Measurements from ENCODE around the gene FHAD1.

Gene FHAD1

DNA sequence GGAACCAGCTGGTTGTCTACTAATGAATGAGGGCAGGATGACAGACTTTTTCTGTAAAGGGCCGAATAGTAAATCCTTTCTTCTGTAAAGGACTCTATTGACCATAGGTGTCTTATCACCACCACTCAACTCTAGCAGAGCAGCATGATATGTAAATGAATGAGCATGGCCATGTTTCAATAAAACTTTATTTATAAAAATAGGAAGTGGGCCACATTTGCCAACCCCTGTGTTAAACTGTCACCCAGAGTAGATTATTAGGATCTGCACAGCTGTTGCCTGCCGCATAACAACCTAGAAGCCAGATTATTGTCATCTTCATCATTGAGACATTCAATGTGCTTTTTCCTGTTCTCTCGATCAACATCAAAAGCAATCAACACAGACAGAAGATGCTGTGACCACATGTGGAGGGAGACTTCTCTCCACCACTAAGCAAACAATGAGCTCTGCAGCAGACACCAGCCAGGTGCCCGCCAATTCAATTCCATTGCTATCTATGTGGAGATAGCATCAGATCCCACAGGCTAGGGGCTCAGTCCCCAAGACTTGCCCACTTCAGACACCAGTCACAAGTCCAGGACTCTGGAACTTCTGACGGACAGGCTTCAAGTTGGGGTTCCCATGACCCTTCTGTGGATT lies 155.9 kb downstream of the FHAD1 start:
- no peak for DNase-seq
- in situ Hi-C loops (cut with MboI; ENCODE audit: low pct_unique_long_range_greater_than_20kb, low sequenced_read_pairs), result no loop called here

DNA sequence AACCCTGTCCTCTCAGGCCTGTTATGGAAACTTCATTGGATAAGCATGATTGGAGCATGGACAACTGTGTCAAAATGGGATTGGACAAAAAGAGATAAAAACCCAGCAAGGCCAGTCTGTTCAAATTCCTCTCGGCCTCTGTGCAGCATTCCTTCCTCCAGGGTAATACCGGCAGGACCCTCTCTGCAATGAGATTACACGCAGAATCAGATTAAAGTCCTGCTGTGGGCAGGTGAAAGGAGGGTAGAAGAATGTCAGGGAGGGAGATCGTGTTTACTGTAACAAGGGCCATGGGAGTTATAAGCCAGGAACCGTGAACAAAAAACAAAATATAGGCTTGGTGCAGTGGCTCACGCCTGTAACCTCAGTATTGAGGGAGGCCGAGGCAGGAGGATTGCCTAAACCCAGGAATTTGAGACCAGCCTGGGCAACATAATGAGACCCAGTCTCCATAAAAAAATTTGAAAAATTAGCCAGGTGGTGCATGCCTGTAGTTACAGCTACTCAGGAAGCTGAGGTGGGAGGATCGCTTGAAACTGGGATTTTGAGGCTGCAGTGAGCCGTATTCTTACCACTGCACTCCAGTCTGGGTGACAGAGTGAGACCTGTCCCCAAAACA lies 157.0 kb downstream of the FHAD1 start:
- in situ Hi-C loops (cut with MboI; ENCODE audit: low pct_unique_long_range_greater_than_20kb, low sequenced_read_pairs), result no loop called here
- no peak for DNase-seq

DNA sequence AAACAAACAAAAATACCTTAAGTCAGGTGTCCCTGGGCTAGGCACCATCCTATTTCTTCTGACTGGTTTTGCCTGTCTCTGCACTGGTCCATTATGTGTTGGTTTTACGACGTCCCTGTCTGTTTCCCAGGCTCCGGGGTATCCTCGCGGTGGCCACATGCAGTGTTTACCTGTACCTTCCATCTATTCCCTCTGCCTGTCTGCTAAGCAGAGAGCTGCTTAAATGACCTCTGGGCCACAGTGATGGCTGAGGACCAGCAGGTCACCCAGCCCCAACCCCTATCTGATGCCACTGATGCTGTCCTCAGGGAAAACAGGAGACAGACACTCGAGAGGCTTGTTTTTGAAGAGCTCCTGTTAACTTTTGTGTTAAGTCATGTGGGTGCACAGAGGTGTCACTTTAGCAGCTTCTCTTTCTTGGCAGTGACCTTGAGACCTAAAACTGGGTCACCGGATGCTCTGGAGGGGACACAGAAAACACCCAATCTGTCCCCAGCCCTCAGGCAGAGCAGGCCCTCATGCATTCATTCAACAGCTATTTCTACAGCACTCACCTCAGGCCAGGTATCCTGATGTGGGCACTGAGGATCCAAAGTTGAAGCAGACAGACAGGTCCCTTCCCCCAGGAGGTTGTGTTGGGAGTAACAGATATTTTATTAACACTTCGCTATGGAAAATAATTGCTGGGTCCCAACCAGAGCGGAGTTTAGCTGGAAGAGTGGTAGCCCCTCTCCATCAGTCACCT lies 158.3 kb downstream of the FHAD1 start:
- DNase-seq, result no peak
- in situ Hi-C loops (cut with MboI; ENCODE audit: low pct_unique_long_range_greater_than_20kb, low sequenced_read_pairs), result no loop called here

DNA sequence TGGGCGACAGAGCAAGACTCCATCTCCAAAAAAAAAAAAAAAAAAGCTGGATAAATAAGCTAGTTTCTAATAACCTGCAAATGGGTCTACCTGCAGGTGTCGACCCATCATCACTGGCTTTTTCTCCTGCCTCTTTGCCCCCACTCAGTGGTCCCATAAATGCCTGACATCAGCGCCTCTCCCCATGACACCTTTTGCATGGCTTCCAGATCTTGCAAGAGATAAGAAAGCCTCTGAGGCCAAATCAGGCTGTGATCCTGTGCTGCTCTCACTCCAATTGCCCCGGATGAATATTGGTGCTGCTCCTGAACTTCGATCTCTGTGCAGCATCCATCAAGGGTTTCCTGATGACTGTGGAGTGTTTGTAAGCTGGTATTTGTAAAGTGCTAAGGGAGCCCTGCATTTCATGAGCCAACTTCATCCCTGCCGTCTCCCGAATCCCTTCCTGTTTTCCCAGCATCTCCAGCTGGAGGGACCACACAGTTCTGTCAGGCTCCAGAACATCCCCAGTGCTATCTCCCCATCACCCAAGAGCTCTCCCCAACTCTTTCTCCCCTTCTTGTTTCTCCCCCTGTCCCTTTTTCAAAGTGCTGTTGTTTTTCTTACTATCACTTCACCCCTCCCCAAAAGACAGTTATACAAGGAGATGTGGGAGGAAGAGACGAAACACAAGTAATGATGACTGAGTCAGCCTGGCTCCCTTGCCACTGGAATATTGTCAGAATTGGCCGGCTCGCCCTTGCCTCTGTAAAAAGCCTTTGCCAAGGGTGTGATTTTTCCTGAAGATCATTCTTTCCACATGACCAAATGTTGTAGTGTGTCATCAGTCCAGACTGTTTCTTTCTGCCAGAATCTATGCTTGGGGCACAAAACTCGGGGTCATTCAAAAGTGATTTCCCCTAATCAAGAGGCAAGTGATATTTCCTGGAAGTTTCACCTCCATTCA lies 159.9 kb downstream of the FHAD1 start:
- in situ Hi-C loops (cut with MboI; ENCODE audit: low pct_unique_long_range_greater_than_20kb, low sequenced_read_pairs), result no loop called here
- no peak for DNase-seq

DNA sequence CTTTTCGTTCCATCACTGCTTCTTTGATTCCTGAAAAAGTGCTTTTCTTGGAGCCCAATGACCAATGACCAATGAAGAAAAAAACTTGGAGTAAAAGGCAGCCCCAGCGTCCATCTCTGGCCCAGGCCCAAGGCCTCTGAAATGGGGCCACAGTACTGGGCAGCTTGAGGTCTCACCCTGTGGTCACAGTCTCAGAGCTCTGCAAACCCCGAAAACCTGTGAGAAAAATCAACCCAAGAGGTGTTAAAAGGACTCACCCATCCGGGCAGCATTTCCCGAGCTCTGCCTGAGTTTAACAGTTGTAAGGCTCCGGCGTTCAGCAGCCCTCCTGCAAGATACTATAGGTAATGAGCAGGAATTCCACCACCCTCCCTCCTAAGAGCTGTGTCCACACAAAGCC lies 160.6 kb downstream of the FHAD1 start:
- DNase-seq, result no peak
- in situ Hi-C loops (cut with MboI; ENCODE audit: low pct_unique_long_range_greater_than_20kb, low sequenced_read_pairs), result no loop called here

DNA sequence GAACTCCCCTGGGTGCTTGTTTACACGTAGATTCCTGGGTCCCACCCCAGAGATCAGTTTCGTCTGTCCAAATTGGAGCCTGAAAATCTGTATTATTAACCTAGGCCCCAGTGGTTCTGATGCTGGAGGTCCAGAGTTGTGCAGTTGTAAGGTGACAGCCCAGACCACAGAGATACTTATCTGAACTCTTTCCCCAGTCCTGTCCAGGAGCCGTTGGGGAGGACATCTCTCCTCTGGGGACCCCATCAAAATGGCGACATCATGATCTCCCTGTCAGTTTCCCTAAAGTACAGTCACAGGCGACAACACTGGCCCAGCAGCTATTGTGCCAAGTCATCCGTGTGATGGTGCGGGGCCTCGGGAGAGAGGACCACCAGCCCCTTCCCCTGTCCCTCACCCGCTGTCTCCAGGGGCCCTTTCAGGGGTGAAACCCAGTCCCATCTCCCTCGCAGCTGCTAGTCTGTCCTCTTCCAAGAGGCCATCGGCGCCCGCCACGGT lies 161.9 kb downstream of the FHAD1 start:
- in situ Hi-C loops (cut with MboI; ENCODE audit: low pct_unique_long_range_greater_than_20kb, low sequenced_read_pairs), result no loop called here
- DNase-seq, result no peak

DNA sequence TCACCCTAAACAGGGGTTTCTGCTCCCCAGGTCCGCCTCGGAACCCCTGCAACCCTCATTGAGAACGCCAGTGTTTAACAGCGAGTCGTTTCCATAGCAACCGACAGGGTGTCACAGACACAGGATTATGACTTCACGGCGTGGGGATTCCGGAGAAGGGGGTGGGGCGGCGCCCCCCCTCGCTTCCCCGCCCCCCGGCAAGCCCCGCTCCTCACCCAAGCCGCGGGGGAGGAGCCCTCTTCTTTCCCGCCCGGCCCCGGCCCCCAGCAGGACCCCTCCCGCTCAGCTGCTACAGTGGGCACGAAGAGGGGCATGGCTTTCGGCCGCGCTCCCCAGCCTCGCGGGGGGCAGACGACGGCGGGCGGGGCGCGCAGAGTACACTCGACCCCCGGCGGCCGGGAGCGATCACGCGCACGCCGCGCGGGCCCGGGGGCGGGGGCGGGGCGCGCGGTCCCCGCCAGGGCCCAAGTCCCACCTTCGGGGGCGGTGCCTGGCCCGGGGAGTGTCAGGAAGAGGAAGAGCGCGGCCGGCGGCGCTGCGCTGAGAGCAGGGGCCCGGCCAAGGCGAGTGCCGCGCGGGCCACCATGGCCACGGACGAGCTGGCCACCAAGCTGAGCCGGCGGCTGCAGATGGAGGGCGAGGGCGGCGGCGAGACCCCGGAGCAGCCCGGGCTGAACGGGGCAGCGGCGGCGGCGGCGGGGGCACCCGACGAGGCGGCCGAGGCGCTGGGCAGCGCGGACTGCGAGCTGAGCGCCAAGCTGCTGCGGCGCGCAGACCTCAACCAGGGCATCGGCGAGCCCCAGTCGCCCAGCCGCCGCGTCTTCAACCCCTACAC lies 162.6 kb downstream of the FHAD1 start, which contains the start of gene EFHD2:
EFHD2 (plus strand) TSS at position 501 of the 835 bp plus-strand sequence; CDS start at position 585, 84 bp downstream.
- peak; percentile 65 for DNase-seq
- in situ Hi-C loops (cut with MboI; ENCODE audit: low pct_unique_long_range_greater_than_20kb, low sequenced_read_pairs), result no loop called here

DNA sequence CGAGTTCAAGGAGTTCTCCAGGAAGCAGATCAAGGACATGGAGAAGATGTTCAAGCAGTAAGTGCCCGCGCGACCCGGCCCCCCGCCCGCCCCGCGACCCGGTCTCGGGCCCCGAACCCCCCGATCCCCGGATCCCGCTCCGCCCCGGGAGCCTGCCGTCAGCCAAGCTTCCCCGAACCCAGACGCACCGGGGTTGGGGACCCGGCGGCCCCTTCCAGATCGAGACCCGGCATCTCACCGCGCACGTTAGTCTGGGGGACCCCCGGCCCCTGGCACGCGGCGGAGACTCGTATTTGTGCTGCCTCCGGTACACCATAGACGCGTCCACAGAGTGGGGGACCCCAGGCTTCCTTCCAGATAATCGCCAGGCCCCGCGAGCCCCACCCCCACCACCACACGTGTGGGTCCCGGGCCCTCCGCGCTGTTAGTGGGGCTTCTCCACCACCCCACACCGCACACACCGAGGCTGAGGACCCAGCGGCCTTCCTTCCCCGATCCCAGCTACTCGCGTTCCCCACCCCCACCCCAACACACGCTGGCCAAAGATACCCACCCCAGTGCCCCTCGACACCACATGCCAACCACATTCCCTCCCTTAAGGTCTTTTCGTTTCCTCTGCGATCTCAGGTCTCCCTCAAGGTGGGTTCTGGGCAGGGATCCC lies 163.3 kb downstream of the FHAD1 start:
- DNase-seq, result no peak
- in situ Hi-C loops (cut with MboI; ENCODE audit: low pct_unique_long_range_greater_than_20kb, low sequenced_read_pairs), result no loop called here

DNA sequence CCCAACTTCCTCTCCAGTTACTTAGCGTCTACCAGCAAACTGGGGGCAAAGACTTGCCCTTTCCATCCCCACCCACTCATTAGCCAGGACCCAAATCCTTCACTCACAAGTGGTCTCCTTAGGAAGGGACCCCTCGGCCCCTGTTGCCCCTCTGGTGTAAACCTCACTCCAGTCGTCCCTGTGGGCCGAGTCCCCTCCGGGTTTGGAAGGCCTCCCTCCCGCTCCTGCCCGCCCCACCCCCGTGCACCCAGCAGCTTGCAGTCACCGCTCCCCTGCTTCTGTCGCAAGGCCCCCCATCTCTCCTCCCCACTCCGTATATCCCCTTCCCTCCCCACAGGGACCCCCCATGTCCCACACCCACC lies 163.8 kb downstream of the FHAD1 start:
- DNase-seq, result no peak
- in situ Hi-C loops (cut with MboI; ENCODE audit: low pct_unique_long_range_greater_than_20kb, low sequenced_read_pairs), result no loop called here

DNA sequence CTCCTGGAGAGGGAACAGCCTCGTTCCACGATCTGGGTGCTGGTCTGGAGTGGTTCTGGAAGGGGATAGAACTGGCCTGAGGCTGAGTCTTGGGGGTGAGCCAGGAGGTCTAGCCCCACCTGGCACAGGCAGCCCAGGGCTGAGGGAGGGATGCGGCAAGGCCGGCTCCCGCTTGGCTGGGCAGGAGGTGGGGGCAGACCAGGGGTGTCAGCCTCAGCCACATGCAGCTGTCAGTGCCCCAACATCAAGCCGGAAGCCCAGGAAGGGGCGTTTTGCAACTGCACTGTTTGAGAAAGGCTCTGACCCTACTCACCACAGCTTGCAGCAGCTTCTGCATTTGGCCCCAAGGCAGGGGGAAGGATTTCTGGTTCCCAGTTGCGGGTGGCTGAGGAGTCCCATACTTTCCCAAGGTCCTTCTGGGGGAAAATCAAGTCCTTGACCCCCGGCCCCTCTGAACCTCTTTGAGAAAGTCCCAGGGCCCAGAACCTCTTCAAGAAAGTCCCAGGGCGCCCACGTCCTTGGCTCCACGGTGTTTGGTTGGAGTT lies 164.6 kb downstream of the FHAD1 start:
- peak; percentile 85 for DNase-seq
- in situ Hi-C loops (cut with MboI; ENCODE audit: low pct_unique_long_range_greater_than_20kb, low sequenced_read_pairs), result no loop called here

DNA sequence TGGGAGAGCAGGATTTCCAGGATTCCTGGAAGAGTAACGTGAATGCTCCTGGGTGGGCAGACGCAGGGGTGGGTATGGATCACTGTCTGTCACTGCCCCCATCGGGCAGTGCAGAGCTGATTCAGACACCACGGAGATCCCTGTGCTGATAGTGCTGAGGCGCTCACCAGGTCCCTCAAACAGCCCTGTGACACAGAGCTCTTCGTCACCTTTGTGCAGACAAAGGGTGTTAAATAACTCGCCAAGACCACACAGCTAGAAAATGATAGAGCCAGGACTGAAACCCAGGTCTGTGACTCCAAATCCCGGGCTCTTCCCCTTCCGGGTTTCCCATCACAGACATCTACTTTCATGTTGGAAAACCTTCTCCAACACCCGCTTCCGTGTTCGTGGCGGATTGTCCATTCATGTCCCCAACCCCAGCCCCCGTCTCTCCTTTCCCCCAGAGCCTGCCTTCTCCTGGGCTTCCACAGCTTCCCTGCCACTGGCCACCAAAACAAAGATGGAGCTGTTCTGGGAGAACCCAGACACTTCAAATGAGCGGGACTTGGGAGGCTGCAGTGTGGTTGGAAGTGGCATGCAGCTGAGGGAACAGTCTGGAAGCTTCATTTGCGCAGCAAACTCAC lies 165.3 kb downstream of the FHAD1 start:
- DNase-seq, result no peak
- in situ Hi-C loops (cut with MboI; ENCODE audit: low pct_unique_long_range_greater_than_20kb, low sequenced_read_pairs), result no loop called here

DNA sequence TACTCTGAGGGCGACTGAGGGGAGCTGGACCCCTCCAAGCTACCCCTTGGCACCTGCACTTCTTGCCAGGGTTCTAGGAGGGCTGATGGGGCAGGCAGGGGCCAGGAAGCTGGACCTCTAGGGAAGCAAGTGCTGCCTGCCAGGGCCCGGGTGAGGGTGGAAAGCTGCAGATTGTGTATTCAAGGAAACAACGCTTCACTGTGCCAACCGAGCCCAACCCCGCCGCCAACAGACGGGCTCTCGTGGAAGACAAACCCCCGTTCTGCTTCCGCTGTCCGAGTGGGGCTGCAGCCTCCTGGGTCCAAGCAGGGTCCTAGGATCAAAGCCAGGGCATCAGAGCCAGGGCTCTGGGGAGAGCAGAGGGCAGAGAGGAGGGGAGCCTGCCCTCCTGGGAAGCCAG lies 165.8 kb downstream of the FHAD1 start:
- in situ Hi-C loops (cut with MboI; ENCODE audit: low pct_unique_long_range_greater_than_20kb, low sequenced_read_pairs), result no loop called here
- no peak for DNase-seq

DNA sequence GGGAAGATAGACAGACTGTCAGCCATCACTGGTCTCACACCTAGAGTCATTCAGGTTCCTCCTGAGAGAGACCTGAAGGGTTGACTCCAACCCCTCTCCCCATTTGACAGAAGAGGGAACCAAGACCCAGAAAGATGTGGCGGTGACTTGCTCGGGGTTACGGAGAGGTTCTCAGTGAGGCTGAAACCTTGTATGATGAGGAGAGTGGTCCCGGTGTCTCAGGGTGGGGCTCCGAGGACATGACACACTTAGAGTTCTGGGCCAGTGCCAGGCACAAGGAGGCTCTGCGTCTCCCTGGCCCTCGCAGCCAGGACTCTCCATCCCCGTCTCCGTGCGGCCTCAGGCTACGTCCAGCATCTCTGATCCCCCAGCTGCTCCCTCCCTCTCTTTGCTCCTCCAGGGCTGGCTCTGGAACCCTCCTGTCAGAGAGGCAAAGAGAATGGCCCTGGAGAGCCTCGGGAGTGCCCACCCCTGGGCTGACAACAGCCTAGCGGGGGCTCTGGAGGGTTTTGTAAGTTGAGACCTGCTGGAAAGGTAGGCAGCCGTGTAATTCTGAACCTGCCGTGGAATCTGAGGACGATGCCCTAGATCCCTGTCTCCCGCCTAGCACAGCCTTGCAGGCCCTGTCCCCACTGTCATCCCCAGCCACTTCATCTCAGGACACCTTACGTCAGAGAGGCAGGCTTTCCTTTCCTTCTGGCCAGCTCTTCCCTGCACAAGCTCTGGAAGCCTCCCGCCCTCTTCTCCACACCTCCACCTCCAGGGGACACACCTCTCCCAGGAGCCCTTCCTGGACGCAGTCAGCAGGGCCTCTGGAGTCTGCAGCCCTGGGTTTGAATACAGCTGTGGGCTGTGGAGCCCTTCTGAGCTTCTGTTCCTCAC lies 166.8 kb downstream of the FHAD1 start:
- DNase-seq, result no peak
- in situ Hi-C loops (cut with MboI; ENCODE audit: low pct_unique_long_range_greater_than_20kb, low sequenced_read_pairs), result no loop called here

DNA sequence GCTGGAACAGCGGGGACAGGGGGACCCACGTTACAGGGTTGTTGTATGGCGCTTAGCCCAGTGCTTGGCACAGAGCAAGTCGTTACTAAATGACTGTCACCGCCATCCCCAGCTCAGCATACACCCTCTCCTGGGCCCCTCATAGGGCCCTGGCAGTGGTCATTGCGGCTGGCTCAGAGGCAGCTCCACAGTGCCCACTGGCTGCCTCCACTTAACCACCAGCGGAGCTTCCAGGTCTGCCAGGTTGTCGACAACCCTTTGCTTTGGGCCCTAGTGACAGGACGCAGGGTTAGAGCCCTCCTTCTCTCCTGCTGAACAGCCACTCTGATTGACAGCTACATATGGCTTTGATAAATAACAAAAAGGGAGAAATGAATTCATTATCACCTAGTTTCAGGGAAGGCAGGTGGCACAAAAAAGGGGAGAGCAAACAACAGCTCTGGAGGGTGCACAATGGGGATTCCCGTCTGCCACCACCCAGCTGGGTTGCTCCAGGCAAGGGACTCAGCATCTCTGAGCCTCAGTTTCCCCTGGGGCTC lies 167.5 kb downstream of the FHAD1 start:
- DNase-seq, result no peak
- in situ Hi-C loops (cut with MboI; ENCODE audit: low pct_unique_long_range_greater_than_20kb, low sequenced_read_pairs), result no loop called here

DNA sequence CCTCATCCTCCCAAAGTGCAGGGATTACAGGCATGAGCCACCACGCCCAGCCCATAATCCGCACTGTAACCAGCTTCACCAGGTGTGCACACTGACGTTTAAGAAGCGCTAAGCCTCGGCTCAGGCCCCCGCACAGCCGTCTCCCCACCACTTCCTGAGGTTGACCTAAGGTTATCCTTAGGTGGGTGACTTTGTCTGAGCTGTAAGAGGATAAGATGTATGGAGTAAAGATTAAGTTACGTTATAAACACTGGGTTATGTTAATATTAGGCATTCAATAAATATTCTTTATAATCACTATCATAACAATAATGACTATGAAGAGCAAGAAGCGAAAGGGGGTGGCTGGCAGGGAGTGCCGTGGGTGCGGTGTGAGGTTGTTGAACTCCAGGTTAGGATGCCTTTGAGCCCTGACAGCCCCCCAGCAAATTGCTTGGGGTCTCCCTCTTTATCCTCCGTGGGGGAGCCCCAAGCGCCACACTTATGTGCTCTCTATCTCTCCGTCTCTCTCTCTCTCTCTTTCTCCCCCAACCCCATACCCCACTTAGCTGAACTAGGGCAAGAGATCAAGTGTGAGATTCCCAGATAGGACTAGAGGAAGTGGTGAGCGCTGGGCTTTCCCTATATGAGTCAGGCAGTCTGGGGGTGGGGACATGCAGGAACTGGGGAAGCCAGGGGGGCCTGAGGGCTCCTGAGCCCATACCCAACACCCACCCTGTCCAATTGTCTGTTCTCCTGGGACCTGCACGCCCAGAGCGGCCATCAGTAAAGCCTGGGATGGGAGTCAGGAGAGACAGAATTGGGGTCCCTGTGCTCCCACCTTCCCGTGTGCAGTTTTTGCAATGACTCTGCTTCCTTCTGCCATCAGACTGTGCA lies 170.3 kb downstream of the FHAD1 start:
- in situ Hi-C loops (cut with MboI; ENCODE audit: low pct_unique_long_range_greater_than_20kb, low sequenced_read_pairs), result no loop called here

More for the DNA sequence above, 170.3 kb downstream of the FHAD1 start:
- DNase-seq, result peak; percentile 55

Measured in KBM-7 (cell line).